GM21576 (cell line): ENCODE measurements around the gene C11orf16.
"Not testable (repeated sequence)": the region's sequence is repeated elsewhere in the genome, so short reads cannot be mapped to it uniquely, and the experiment has no call there.

Experiments used
- ATAC-seq: cut with Tn5 transposase; IDR thresholded peaks from one replicate; pipeline ENCODE4 v1.9.1; 2021; ENCODE audit warnings: mild to moderate bottlenecking, moderate library complexity; ENCODE audit not compliant: unreplicated experiment

The C11orf16 gene

DNA sequence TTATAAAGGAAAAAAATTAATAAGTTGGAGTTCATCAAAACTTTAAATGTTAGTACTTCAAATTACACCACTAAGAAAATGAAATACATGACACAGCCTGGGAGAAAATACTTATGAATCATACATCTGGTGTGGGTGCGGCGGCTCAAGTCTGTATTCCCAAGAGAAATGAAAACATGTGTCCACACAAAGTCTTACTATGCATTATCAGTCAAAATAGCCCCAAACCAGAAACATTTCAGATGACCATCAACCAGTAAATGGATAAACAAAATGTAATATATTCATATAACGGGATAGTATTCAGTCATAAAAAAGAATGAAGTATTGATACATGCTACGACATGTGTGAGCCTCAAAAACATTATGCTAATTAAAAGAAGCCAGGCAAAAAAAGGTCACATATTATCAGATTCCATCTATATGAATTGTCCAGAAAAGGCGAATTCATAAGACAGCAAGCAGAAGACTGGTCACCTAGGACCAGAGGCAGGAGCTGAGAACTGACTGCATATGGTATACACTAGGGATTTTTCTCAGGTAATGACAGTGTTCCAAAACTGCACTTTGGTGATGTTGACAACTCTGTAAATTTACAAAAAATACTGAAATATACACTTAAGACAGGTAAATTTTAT is 27.1 kb downstream of the C11orf16 start:
- no peak for ATAC-seq

- ATAC-seq = no peak
These were observed 33.5 kb downstream of the C11orf16 start for GRCh38 chr11:8899119-8899753.

- ATAC-seq = not testable (repeated sequence)
These were observed 41.6 kb downstream of the C11orf16 start for GRCh38 chr11:8891185-8891584.

DNA sequence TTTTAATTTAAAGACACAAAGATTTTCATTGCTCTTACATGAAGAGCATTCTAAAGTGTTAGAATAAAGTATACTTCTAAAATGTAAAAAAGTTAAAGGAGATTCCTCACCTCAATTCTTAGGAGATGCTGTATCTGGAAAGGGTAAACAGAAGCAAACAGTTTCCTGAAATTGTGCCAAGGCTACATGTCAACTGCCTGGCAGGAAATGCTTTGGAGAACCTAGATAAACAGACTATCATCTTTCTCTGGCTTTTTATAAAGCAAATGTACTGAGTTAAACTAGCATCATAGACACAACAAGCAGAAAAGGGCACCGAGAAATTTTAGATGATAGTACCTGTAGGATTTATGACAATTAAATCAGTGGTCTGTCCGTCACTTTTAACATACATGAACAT is 46.4 kb downstream of the C11orf16 start:
- ATAC-seq = no peak

DNA sequence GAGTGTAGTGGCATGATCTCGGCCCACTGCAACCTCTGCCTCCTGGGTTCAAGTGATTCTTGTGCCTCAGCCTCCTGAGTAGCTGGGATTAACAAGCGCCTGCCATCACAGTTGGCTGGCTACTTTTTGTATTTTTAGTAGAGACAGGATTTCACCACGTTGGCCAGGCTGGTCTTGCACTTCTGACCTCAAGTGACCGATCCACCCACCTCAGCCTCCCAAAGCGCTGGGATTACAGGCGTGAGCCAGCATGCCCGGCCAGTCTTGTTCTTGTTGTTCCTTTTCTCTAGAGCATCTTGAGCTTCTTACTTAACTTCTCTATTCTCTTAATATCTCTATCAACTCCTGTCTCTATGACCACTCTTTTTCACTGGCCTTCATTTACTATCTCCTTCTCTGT is 51.2 kb downstream of the C11orf16 start:
- ATAC-seq = not testable (repeated sequence)

GRCh38 chr11:8878771-8879170 is 54.0 kb downstream of the C11orf16 start:
- no peak for ATAC-seq

DNA sequence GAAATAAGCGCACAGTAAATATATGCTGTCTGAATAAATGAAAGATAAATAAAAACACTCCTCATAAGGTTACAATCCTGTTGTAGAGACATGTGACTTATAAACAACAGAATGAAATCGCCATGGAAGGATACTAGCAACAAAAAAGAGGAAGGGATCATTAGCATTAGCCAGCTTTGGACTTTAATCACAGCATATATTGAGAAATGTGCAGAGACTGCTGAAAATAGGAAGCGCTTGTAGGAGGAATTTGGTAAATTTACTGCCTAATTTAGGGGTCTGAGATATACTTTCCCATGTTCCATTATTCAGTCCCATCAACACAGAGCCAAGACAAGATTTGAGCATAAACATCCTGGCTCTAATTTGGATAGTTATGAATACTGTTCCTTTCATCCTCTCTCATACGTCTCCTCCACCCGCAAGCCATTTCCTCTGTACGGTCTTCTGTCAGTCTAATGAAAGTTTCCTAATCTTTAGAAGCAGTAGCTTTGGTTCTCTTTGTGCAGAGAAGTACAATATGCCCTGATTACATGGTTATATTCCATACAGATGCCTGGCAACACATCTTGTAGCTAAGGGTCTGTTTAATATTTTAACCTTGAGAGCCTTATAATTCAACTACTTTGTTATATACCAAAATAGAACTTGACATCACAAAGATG is 58.9 kb downstream of the C11orf16 start:
- no peak for ATAC-seq

DNA sequence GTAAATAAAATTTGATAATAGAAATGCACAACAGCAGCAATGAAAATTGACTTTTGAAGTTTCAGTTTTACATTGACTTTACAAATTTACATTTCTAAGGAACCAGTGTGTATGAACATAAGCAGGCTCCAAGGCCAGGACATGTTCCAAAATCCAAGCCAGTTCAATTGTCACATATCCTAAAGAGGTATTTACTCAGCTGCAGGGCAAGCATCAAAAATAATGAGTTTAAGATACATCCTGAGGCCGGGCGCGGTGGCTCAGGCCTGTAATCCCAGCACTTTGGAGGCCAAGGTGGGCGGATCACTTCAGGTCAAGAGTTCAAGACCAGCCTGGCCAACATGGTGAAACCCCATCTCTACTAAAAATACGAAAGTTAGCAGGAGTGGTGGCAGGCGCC is 60.8 kb downstream of the C11orf16 start:
- no peak for ATAC-seq

GRCh38 chr11:8871171-8871775 is 61.5 kb downstream of the C11orf16 start:
- no peak for ATAC-seq

- ATAC-seq = no peak
These were observed 62.2 kb downstream of the C11orf16 start for GRCh38 chr11:8870411-8871170.
